Psoas muscle (tissue), 8 donors: Measurements from ENCODE around the gene SMIM31. TPM values are rescaled to one million over a fixed set of nuclear protein-coding genes. Genes with fewer than 3 reads are reported as not detected.

ENCODE experiments used
- ATAC-seq, 4 donors: fragments of 200-7000 bp; cut with Tn5 transposase; one replicate each; pipeline ENCODE4 v1.9.1; 2020; ENCODE audit warnings: moderate library complexity in 3 of 4, mild to moderate bottlenecking in 2 of 4
- DNase-seq, 2 donors: peaks; one replicate each; pipeline ENCODE4 v3.0.0-alpha.2; 2020
- H3K27ac ChIP-seq: fragments of 200-600 bp; one replicate; pipeline ENCODE4 v1.8.0; 2022
- H3K27me3 ChIP-seq, 3 donors: fragments of 200-600 bp in 1 of 3; one replicate each; pipeline versions ENCODE4 v1.6.1 to v1.8.0; 2013 to 2022; ENCODE audit warnings: low read length in 2 of 3, mild to moderate bottlenecking in 2 of 3, moderate library complexity in 1 of 3; ENCODE audit not compliant: insufficient read depth in 3 of 3
- H3K36me3 ChIP-seq, 2 donors: fragments of 200-600 bp in 1 of 2; one replicate each; pipeline versions ENCODE4 v1.6.1 to v1.8.0; 2013 to 2022; ENCODE audit warnings: low read depth in 1 of 2, mild to moderate bottlenecking in 1 of 2, moderate library complexity in 1 of 2; ENCODE audit not compliant: insufficient read depth in 1 of 2
- H3K4me1 ChIP-seq: fragments of 200-600 bp; one replicate; pipeline ENCODE4 v1.8.0; 2022
- H3K4me3 ChIP-seq: fragments of 200-600 bp; one replicate; pipeline ENCODE4 v1.8.0; 2022; ENCODE audit warnings: mild to moderate bottlenecking
- H3K9me3 ChIP-seq: fragments of 200-600 bp; one replicate; pipeline ENCODE4 v1.8.0; 2022
- WGBS, 3 donors: extraction: QIAGEN DNeasy Blood & Tissue Kit; methylation state at CpG; one replicate each; pipeline versions ENCODE4 v1.1.6 to v1.1.7; 2013; 5-methylcytosine and 5-hydroxymethylcytosine counted together
- intact Hi-C, 2 donors: fragments of 100-400 bp; cut with DNase I; formaldehyde crosslinking; loops; one replicate each; pipeline versions ENCODE4 v1.11.0 to v1.14.2; 2022
- polyA plus RNA-seq, 3 donors: library from polyadenylated mRNA; stranded (reverse); fragments of 200-250 nt; gene quantifications; one replicate each; pipeline ENCODE4 v1.2.3, GENCODE V29; 2013
- total RNA-seq, 4 donors: library from RNA; stranded (reverse); fragmentation: NEBNext Ultra II Directional in 2 of 4; extraction: Animal tissue kit (Norgen Biotek cat#: 25700) in 2 of 4; gene quantifications; one replicate each; pipeline versions ENCODE4 v1.2.1 to v1.2.4, GENCODE V29; 2021 to 2023
- TF ChIP-seq, protein P1 (sequence below): fragments of 200-600 bp; IDR thresholded peaks from one replicate; pipeline ENCODE4 v1.8.0; 2022; ENCODE audit warnings: antibody characterized with exemption
- donor health status: healthy with polysubstance abuse.
- donor health status: DM: no; HTN: no; CAD: no; lungs with moderate emphysema.
- donor health status: Bipolar disorder and iron deficiency.
- donor health status: healthy.
- donor health status: DM: yes; HTN: yes; CAD: no.
- donor health status: DM: no; HTN: no; CAD: no.
- donor health status: DM: no; HTN: no; CAD: no.
- donor health status: DM: yes; HTN: yes; CAD: no.

The SMIM31 gene
- total and polyA plus RNA-seq, 7 donors, result 0.01 TPM; not detected in 6

DNA sequence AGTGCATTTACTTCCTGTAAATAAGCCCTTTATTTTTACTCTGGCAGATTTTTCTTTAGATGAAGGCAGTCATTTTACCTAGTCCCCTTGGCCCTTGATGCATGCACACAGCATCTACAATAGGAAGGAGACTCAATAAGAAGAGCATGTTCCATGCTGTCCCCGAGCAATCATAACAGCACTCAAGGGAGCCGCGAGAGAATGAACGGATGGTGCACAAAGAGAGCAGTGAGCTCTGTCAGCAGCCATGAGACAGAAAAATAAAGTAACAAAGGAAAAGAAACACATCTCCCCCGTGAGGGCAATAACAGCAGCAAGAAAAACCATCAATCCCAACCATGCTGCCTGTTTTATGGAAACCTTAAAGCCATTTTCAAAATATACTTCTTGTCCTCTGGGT lies 11.9 kb downstream of the SMIM31 start:
- no peak overlapping the region for H3K27ac ChIP-seq
- ATAC-seq, result no peak
- no peak overlapping the region for H3K4me3 ChIP-seq
- no peaks in the 10 kb centered on the region for H3K4me1 ChIP-seq
- TF ChIP-seq, protein P1, sequence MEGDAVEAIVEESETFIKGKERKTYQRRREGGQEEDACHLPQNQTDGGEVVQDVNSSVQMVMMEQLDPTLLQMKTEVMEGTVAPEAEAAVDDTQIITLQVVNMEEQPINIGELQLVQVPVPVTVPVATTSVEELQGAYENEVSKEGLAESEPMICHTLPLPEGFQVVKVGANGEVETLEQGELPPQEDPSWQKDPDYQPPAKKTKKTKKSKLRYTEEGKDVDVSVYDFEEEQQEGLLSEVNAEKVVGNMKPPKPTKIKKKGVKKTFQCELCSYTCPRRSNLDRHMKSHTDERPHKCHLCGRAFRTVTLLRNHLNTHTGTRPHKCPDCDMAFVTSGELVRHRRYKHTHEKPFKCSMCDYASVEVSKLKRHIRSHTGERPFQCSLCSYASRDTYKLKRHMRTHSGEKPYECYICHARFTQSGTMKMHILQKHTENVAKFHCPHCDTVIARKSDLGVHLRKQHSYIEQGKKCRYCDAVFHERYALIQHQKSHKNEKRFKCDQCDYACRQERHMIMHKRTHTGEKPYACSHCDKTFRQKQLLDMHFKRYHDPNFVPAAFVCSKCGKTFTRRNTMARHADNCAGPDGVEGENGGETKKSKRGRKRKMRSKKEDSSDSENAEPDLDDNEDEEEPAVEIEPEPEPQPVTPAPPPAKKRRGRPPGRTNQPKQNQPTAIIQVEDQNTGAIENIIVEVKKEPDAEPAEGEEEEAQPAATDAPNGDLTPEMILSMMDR, result no peak
- H3K9me3 ChIP-seq, result no peaks in the 10 kb centered on the region
- peaks cover 0 to 3% (median 0%) of the 10 kb centered on the region in 3 donors for H3K27me3 ChIP-seq
- no peaks in the 10 kb centered on the region for H3K36me3 ChIP-seq
- no peak for DNase-seq
- intact Hi-C loops, result no loop called here
- WGBS, 3 donors, result 31 to 46% (median 45%) methylated on average over 5 of the region's 5 CpGs

DNA sequence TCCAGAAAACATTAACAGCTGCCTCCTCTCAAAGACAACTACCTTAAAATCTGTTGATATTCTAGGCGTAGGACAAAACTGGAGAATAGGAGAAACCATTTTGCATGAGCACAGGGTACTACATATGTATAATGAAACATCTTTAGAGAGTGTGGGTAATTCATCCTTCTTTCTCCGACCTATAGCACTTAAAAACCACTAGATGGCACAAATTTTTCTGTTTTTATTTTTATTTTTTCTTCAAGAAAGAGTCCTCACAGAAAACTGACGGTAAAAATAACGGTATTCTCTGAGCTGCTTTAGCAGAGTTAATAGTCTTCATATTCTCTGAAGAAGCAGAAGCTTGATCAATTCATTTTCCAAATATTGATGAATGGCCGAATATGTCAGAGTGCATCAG lies 14.6 kb downstream of the SMIM31 start:
- Histone ChIP-seq H3K4me1 (no peaks in the 10 kb centered on the region), H3K9me3 (no peaks in the 10 kb centered on the region), H3K36me3 (no peaks in the 10 kb centered on the region), H3K27me3 (peaks cover 0 to 3% (median 0%) of the 10 kb centered on the region in 3 donors), H3K27ac (no peak overlapping the region), H3K4me3 (no peak overlapping the region)
- no peak for DNase-seq
- TF ChIP-seq, protein P1, result no peak
- WGBS, 3 donors, result 35 to 52% (median 37%) methylated on average over 5 of the region's 5 CpGs
- no peak for ATAC-seq
- intact Hi-C loops, result no loop called here

DNA sequence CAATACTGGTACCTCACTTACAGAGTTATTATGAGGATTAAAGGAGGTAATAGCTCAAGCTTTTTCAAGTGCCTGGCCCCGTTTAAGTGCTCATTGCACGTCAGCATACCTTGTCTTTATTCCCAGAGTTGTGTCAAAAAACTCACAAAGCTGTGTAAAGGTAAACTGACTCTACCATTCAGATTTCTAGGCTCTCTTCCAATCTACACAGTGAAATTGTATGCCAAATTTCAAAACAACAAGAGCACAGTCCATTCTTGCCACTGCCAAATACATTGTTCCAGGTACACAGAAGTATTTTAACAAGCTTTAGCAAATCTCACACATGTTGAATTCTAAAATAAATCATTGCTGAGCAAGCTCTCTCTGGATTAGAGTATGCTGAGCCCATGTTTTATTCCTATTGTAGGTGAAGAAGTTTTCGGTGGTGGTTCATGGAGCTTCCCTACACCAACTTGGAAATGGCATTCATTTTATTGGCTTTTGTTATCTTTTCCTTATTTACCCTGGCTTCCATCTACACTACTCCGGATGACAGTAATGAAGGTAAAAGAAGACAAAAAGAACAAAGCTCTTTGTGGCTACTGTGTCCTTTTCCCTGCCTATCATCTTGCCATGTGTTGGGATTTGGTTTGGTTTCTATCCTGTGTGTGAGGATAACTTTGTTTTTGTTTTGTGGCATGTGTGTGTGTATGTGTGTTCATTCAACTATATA lies 16.2 kb downstream of the SMIM31 start:
- Histone ChIP-seq H3K4me1 (no peaks in the 10 kb centered on the region), H3K36me3 (no peaks in the 10 kb centered on the region), H3K4me3 (no peak overlapping the region), H3K27me3 (peaks cover 0 to 3% (median 0%) of the 10 kb centered on the region in 3 donors), H3K9me3 (no peaks in the 10 kb centered on the region), H3K27ac (no peak overlapping the region)
- intact Hi-C loops, result loop anchor here in 1 of 2 donors (10.0 kb wide), 1 partner anchor 325 kb away; no protein-coding TSS in a partner anchor
- DNase-seq (no peak), ATAC-seq (no peak)
- TF ChIP-seq, protein P1, result no peak
- 46 to 82% (median 65%) methylated on average over 4 of the region's 4 CpGs for WGBS, 3 donors

DNA sequence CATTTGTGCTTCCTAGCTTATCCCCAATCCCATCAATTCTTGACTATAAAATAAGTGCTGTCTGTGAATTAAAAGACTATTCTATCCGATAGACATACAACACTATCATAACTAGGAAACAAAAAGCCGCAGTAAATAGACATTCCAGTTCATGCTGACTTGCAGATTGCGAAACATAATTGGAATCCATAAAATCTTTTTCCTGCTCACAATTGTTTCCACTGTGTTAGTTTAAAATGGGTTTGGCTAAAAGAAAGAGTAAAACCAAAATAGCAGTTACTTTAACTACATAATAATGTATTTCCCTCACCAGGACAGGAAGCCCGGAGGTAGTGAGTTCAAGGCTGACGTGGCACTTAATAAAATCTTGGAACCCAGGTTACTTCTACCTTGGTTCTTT lies 17.2 kb downstream of the SMIM31 start:
- Histone ChIP-seq H3K9me3 (no peaks in the 10 kb centered on the region), H3K4me1 (no peaks in the 10 kb centered on the region), H3K4me3 (no peak overlapping the region), H3K27me3 (peaks cover 0 to 3% (median 0%) of the 10 kb centered on the region in 3 donors), H3K36me3 (no peaks in the 10 kb centered on the region), H3K27ac (no peak overlapping the region)
- ATAC-seq, result no peak
- no peak for DNase-seq
- WGBS, 3 donors, result 42 to 52% (median 43%) methylated on average over 5 of the region's 5 CpGs
- intact Hi-C loops, result loop anchor here in 1 of 2 donors (10.0 kb wide), 1 partner anchor 324 kb away; no protein-coding TSS in a partner anchor
- TF ChIP-seq, protein P1, result no peak
